Effector CD8-positive, alpha-beta T cell (primary cell): ENCODE measurements around the gene MRPL11.
"Not testable (repeated sequence)": the region's sequence is repeated elsewhere in the genome, so short reads cannot be mapped to it uniquely, and the experiment has no call there.

ENCODE experiments used
- DNase-seq: peaks from one replicate; lab custom pipeline; 2025; lab: John Stamatoyannopoulos, UW

MRPL11 gene

DNA sequence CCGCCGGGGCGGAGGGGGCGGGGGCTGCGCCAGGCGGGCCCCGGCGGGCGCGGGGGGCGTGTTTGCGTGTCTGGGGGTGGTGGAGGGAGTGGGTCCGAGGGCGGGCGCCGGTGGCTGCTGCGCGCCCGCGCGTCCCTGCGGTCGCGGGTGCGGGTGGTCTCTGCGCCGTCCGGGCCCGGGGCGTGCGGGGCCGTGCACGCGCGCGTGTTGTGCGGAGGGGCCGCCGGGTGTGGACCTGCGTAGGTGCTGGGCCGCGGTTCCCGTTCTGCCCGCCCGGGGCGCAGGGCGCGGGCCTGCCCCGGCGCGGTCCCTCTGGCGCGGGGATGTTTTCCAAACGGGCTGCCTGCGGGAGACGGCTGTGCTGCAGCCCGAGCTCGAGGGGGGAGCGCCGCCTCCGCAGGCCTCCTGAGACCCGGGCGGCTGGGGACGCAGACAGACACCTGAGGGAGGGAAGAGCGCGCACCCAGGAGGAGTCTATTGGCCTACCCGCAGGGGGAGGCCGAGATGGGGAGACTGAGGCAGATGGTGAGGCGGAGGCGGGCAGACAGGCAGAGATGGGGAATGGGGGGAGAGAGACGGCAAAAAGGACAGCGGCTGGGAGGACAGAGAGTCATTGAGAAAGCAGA is 28.5 kb upstream of the MRPL11 start:
- no peak for DNase-seq

DNA sequence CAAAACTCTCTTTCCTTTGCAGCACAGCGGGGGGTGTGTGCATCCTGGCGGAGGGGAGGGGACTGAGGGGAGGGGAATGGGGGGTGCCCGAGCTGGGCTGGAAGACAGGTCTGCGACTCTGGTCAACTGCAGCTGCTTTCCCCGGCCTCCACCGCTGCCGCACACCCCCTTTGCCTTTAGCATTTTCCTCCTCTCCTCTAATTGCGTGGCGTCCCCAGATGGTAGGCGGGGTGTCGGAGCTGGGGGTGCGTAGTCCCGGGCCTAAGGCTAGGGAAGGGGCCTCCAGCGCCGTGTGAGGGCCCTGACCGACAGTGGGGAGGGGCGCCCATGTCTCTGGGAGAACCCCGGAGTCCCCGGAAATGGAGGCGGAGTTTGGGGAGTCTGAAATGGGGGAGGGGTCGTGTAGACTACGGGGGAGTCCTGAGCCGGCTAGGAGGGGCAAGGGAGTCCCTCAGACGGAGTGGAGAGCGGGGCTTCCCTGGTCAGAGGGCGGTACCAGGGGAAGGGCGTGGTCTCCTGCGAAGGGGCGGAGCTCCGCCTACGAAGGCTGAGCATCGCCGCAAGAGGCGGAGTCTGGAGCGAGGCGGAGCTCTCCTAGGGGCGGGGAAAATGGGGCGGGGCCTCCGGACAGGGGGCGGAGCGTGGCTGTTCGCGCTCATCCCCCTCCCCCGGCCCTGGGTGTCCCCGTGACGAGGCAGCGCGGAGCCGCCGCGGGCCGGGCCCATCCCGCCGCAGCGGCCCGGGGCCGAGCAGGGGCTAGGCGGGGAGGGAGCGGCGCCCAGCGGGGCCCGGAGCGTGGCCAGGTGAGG is 27.8 kb upstream of the MRPL11 start, which contains the start of gene PELI3:
Gene PELI3, plus strand, starts transcription at position 681 of the 809 bp plus-strand sequence. CDS start 1,224 bp downstream, outside the sequence.
- peak; percentile 97 for DNase-seq

DNA sequence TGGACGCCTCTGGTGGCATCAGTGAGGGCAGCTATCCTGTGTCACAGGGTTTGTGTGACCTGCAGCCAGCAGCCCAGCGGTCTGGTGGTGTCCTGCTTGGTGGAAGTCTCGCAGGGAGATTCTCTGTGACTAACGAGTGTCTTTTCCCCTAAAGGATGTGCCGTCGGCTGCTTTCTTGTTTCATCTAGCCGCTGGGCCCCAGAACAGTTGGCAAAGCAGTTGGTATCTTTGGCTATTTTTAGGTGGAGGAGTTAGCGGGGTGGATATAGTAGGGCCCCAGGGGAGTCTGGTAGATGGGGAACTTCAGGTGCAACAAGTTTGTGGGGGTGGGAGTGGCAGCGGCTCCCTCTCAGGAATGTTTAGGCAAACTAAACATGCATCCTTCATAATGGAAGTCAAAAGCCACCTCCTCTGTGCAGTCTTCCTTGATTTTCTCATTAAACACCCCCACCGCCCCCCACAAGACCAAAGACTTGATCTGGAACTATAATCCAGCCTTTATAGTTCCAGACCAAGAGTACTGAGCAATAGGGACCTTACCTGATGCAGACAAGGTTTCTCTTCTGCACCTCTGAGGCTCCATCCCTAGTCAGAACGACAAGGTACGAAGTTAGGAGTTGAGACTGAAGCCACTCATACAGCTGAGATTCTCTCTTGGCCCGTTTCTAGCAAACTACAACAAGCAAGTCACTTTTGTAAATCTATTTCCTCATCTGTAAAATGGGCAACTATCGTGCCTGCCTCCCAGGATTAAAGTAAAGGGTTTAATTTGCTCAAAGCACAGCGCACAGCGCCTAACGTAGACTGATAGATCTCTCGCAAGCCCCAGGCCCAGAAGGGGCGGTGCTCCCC is 27.0 kb upstream of the MRPL11 start:
- DNase-seq, result no peak

DNA sequence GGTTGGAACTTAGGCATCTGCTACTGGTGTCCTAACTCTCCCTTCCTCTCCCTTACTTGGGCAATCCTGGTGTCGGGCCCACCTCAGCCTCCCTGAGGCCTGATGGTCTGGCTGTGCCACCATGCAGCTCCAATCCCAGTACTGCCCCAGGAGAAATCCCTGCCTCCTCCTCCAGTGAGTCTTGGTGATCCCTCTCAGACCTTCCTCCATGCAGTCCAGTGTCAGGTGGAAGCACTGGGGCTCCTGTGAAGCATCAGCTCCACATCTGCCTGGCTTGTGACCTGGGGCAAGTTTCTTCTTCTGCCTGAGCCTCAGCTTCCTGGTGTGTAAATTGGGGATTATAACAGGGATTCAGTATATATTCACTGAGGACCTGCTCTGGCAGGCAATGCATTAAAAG is 26.3 kb upstream of the MRPL11 start:
- no peak for DNase-seq

DNA sequence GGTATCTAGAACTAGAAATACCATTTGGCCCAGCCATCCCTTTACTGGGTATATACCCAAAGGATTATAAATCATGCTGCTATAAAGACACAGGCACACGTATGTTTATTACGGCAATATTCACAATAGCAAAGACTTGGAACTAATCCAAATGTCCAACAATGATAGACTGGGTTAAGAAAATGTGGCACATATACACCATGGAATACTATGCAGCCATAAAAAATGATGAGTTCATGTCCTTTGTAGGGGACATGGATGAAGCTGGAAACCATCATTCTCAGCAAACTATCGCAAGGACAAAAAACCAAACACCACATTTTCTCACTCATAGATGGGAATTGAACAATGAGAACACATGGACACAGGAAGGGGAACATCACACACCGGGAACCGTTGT is 25.5 kb upstream of the MRPL11 start:
- DNase-seq, result not testable (repeated sequence)

DNA sequence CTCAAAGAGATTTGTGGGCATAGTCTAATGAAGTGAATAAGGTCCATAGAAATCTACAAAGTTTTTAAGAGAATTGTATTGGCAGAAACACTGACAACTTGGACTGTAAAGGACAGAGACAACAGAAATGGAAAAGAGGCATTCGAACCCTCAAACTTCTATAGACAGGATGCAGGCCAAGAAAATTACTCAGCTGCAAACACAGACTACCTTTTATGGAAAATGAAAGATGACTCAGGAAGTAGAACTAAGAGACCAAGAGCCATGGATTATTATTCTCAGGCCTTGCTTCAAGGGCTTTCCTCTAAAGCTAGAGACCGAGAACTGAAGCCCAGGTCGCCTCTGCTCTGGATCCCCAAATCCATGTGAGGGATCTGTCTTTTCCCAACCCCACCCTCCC is 24.3 kb upstream of the MRPL11 start:
- DNase-seq, result no peak

DNA sequence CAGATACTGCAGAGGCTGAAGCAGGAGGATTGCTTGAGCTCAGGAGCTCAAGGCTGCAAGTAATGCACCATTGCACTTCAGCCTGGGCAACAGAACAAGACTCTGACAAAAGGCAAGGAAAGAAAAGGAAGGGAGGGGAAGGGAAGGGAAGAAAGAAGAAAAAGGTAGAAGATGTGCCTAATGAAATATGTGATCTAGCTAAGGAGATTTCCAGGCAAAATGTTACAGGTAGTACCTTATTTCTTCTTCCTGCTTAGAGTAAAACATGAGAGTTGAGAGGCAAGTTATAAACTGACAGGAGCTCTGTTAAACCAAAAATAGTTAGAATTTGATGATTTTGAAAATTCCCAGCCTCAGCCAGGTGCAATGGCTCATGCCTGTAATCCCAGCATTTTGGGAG is 23.4 kb upstream of the MRPL11 start:
- no peak for DNase-seq

DNA sequence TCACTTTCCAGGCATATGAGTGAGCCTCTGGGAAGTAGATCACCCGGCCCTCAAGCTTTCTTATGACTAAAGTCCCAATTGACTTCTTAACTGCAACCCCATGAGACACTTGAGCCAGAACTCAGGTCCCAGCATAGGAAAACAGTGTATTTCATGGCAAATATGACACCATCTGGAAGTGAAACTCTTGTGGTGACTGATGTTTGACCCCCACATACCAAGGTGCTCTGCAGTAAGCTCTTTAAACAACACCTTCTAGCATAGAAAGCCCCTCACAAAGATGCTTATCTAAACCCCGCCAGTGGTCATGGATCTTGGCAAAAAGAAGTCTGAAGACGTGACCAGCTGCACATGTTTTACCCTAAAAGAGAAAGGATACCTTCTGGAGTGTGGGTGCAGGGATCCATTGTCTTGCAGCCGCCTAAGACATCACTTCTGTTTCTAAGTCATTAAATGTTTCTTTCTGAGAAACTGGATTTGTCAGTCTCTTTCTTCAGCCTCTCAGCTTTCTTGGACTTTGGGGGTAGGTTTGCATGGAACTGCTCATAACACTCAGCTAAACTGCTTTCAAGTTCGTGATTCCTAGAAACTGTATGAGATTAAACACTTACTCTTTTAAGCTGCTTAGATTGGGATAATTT is 20.6 kb upstream of the MRPL11 start:
- DNase-seq, result no peak

DNA sequence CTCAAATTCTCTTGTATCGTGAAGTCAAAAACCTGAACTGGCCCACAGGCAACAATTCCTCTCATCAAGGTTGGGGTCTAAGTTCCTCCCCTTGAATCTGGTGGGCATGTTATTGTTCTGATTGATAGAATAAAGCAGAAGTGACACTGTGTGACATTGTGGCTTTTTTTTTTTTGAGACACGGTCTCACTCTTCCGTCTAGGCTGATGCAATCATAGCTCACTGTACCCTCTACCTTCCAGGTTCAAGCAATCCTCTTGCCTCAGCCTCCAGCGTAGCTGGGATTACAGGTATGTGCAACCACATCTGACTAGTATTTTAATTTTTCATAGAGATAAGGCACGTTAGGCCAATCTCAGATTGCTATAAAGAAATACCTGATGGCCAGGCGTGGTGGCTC is 19.2 kb upstream of the MRPL11 start:
- DNase-seq, result no peak

DNA sequence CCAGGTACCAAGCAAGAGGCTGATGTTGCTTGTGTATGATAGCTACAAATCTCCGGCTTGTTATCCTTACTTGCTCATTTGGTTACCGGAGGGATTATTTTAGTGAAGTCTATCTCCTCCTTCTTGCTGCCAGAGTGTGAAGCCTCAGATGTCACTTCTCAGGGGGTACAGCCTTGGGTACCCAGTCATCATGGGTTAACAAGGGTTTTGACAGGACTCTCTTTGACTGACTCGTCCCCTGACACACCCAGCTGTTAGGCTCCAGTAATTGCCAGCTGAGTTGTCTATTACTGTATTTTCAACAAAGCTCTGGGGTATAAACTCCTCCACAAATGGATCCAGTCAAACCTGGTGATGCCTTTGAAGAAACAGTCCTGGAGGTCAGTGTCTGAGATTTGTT is 16.2 kb upstream of the MRPL11 start:
- DNase-seq, result no peak

DNA sequence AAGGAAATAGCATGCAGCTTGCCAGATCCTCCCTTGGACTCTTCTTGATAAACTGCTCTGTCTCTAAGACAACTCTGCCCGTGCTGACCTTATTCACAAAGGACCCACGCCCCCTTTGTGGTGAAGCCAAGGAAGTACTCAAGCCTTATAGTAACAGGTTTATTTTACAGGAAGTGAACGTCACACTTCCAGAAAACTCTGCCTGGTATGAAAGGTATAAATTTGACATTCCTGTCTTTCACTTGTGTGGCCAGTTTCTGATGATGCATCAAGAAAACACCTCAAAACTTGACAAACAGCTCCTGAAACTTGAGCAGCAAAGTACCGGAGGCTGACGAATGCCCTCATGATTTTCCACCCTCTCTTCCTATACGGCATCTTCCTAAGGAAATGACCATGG is 15.6 kb upstream of the MRPL11 start:
- no peak for DNase-seq

DNA sequence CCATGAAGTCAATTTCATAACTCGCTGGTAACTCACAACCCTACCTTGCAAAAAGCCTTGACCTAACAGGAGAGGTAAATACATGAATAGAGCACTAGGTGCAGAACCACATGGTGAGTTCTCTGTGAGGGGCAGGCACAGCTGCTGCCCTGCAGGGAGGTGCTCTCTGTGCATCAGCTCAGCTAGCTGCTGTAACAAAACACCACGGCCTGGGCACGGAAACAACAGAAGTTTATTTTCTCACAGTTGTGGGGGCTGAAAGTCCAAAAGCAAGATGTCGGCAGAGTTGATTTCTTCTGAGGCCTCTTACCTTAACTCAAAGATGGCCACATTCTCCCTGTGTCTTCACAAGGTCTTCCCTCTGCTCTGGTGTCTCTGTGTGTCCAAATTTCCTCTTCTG is 13.0 kb upstream of the MRPL11 start:
- DNase-seq, result no peak

DNA sequence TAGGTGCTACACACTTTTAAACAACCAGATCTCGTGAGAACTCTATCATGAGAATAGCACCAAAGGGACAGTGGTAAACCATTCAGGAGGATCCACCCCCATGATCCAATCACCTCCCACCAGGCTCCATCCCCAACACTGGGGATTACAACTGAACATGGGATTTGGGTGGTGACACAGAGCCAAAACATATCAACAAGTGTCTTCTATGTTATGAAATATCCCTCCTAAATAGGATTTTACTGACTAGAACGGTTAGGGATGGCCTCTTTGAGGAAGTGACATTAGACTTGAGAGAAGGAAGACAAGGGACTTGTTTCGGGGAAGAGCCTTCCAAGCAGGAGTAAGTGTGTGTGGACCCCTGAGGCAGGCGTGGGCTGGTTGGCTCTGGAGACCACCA is 11.9 kb upstream of the MRPL11 start:
- DNase-seq, result no peak

DNA sequence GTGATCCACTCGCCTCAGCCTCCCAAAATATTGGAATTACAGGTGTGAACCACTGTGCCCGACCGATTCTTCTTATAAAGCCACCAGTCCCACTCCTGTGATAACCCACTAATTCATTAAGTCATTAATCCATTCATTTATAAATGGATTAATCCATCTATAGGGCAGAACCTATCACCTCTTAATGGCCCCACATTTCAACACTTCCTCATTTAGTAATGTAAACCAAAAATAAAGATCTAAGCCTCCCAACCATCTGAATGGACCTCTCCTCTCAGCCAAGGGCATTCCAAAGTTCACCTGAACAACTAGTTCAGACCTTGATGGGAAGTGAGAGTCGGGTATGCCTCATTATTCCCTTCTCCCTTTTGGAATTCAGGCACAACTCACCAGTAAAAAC is 9.9 kb upstream of the MRPL11 start:
- DNase-seq, result no peak

DNA sequence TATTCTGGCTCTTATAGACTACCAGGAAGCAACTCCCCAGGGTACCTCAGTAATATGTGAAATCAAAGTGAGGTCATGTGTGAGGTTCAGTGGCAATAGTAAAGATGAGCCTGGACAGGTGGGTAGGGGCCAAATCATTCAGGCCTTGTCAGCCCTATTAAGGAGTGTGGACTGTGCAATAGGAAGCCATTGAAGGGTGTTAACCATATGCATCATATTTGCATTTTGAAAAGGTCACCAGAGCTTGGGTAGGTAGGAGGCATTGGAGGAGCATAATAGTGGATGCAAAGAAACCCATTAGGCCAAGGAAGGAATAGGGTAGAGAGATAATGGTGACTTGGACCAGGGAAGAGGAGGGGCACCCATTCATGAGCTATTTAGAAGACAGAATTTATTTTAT is 8.4 kb upstream of the MRPL11 start:
- no peak for DNase-seq

DNA sequence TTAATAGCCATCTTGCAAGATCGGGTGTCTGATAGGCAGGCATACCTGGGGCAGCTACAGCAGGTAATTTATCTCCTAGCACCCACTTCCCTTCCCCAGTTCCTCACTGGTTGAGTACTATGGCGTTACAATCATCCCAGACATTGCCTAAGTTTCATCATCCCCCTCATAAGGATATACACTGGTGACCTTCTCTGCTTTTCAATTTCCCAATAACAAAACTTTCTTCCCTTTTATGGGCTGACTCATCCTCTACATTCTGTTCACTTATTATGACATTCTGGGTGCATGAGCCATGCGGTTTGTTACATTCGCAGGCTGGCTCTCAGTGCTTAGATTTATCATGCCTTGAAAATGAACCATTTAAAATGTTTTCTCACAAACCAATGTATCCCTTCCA is 5.0 kb upstream of the MRPL11 start:
- no peak for DNase-seq

DNA sequence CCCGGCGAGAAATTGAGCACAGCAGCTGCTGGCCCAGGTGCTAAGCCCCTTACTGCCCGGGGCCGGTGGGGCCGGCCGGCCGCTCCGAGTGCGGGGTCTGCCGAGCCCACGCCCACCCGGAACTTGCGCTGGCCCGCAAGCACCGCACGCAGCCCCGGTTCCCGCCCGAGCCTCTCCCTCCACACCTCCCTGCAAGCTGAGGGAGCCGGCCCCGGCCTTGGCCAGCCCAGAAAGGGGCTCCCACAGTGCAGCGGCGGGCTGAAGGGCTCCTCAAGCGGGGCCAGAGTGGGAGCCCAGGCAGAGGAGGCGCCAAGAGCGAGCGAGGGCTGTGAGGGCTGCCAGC is 2.3 kb upstream of the MRPL11 start:
- not testable (repeated sequence) for DNase-seq

DNA sequence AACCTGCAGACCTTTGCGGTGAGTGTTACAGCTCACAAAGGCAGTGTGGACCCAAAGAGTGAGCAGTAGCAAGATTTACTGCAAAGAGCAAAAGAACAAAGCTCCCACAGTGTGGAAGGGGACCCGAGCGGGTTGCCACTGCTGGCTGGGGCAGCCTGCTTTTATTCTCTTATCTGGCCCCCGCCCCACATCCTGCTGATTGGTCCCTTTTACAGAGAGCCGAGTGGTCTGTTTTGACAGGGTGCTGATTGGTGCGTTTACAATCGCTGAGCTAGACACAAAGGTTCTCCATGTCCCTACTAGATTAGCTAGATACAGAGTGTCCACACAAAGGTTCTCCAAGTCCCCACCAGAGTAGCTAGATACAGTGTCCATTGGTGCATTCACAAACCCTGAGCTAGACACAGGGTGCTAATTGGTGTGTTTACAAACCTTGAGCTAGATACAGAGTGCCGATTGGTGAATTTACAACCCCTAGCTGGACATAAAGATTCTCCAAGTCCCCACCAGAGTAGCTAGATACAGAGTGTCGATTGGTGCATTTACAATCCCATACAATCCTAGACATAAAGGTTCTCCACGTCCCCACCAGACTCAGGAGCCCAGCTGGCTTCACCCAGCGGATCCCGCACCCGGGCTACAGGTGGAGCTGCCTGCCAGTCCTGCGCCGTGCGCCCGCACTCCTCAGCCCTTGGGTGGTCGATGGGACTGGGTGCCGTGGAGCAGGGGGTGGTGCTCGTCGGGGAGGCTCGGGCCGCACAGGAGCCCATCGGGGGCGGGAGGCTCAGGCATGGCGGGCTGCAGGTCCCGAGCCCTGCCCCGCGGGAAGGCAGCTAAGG is 1.7 kb upstream of the MRPL11 start:
- not testable (repeated sequence) for DNase-seq

DNA sequence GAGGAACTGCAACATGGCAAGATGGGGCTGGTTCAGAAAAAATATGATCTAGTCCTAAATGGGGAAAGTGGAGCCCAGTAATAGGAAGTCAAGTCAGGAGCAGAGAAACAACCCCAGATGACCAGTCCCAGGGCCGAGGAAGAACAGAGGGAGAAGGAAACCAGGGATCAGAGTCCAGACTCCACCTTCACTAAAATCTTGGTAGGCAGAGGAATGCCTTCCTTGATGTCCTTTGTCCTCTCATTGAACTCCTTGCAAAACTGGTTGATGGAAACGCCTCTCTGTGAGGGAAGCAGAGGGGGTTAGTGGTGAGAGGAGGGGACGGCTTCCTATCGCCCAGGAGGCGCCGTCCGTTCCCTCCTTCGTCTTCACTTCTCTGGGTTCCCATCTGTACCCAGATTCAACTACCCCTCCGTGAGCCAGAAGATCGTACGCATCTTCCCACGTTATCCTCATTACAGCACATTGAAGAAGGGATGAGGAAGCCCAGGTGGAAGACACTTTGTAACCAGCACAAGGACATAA is 607 bp downstream of the MRPL11 start:
- DNase-seq, result no peak

DNA sequence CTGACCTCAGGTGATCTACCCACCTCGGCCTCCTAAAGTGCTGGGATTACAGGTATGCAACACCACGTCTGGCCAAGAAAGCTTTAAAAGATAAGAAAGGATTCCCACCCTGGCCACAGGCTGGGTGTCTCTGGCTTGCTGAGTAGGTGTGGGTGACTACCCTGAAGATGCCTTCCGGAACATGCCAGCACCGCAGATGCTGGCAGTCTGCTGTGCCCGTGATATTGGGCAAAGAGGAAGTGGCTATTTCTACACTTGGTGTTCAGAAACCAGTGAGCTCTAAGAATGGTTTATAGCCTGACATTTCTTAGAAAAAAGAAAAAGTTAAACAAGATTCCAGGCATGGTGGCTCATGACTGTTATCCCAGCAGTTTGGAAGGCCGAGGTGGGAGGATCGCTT is 6.1 kb downstream of the MRPL11 start:
- DNase-seq, result no peak

DNA sequence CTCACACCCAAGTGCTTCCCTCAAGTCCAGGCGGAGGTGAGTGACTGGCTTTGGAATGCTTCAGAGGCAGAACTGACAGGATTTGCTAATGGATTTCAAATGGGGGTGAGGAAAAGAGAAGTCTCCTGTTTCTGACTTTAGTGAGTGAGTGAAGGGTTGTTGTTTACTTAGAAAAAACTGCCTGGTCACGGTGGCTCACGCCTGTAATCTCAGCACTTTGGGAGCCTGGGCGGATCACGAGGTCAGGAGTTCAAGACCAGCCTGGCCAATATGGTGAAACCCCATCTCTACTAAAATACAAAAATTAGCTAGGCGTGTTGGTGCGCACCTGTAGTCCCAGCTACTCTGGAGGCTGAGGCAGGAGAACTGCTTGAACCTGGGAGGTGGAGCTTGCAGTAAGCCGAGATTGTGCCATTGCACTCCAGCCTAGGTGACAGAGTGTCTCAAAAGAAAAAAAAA is 6.7 kb downstream of the MRPL11 start:
- DNase-seq, result not testable (repeated sequence)
